ENCODE data around the gene OR10P1.

OR10P1 gene

DNA sequence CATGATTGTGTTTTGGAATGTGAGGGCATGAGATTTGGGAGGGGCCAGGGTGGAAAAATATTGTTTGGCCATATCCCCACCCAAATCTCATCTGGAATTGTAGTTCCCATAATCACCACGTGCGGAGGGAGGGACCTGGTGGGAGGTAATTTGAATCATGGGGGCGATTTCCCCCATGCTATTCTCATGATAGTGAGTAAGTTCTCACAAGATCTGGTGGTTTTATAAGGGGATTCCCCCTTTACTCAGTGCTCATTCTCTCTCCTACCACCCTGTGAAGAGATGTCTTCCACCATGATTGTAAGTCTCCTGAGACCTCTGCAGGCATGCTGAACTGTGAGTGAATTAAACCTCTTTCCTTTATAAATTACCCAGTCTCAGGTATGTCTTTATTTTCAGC, 15.7 kb downstream of the OR10P1 start:
- no peak for TF ChIP-seq CTCF (conservative IDR thresholded peaks at IDR 0.05)
- TF ChIP-seq ZFX (IDR thresholded peaks at IDR 0.05) = no peak
- no peak overlapping the region for H3K27ac ChIP-seq

DNA sequence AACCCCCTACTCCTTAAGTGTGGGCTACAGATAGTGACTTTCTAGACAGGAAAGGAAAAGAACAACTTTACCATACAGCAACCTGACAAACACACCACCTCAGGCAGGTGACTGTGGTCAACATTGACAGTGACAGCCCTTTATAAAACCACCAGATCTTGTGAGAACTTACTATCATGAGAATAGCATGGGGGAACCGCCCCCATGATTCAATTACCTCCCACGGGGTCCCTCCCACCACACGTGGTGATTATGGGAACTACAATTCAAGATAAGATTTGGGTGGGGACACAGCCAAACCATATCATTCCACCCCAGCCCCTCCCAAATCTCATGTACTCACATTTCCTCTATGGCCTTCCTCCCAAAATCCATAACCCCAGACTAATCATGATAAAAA, 16.3 kb downstream of the OR10P1 start:
- TF ChIP-seq CTCF (conservative IDR thresholded peaks at IDR 0.05) (no peak), ZFX (IDR thresholded peaks at IDR 0.05) (no peak)
- no peak overlapping the region for H3K27ac ChIP-seq

DNA sequence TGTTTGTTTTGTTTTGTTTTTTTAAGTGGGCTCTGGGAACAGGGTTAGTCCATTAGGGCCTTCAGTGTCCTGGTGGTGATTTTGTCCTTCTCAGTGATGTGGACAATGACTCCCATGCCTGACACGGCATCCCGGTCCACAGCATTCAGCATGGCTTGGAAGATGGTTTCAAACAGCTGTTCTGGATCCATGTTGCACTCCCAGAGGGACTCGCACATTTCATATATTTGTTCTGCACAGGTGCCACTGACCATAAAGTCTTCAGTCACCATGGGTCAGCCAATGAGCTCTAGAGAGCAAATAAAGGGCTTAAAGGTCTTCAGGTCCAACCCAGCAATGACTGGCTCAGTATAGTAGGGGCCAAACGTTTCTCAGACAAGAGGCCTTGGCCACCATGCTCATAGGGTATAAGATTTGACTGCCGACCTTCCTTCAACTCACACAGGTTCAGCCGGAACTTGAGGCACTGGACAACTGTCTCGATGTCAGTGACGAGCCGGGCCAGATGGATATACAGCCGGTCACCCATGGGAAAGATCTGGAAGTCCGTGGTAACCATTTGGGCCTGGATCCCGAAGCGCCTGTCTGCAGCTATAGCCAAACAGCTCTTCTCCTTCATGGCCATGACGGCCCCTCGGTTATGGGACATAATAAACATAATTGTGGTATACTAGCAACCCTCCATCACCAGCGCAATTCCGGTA, 18.0 kb downstream of the OR10P1 start:
- TF ChIP-seq CTCF (conservative IDR thresholded peaks at IDR 0.05) (no peak), ZFX (IDR thresholded peaks at IDR 0.05) (no peak)
- H3K27ac ChIP-seq = no peak overlapping the region

DNA sequence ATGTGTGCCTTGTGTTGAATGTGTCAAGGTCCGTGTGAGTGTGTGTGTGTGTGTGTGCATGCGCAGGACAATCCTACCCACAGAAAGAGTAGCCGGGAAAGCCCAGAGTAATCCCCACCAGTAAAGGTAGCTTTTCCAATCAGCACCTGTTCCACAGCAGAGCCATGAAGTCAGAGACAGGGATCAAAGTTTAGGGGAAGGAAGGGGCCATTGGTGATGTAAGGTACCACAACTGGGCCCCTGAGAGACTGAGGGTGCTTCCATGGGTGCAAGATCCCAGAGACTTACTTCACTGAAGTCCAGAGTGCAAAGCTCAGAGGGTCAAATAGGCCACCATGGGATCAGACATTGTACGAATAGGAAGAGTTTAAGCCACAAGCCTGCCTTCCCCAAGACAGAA, 20.5 kb downstream of the OR10P1 start:
- no peak for TF ChIP-seq CTCF (conservative IDR thresholded peaks at IDR 0.05)
- TF ChIP-seq ZFX (IDR thresholded peaks at IDR 0.05) = no peak

DNA sequence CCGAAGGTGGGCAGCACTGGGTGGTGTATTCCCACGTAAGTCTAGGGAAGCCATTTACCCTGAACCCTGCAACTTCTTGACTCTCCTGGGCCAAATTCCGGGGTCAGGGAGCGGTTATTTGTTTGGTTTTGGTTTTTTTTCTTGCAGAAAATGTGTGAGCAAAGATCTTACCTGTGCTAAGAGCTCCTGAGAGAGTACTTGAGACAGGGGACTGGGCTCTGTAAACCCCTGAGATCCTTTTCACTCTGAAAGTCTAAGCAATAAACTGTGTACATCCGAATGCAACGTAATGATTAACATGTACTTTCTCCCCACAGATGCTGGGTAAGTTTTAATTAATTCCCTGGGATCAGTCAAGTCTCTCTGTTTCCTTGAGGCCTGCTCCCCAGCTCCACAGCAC, 21.5 kb downstream of the OR10P1 start:
- no peak for TF ChIP-seq ZFX (IDR thresholded peaks at IDR 0.05)
- no peak for TF ChIP-seq CTCF (conservative IDR thresholded peaks at IDR 0.05)
- no peak overlapping the region for H3K27ac ChIP-seq

More for the DNA sequence above, 20.5 kb downstream of the OR10P1 start:
- H3K27ac ChIP-seq = no peak overlapping the region

DNA sequence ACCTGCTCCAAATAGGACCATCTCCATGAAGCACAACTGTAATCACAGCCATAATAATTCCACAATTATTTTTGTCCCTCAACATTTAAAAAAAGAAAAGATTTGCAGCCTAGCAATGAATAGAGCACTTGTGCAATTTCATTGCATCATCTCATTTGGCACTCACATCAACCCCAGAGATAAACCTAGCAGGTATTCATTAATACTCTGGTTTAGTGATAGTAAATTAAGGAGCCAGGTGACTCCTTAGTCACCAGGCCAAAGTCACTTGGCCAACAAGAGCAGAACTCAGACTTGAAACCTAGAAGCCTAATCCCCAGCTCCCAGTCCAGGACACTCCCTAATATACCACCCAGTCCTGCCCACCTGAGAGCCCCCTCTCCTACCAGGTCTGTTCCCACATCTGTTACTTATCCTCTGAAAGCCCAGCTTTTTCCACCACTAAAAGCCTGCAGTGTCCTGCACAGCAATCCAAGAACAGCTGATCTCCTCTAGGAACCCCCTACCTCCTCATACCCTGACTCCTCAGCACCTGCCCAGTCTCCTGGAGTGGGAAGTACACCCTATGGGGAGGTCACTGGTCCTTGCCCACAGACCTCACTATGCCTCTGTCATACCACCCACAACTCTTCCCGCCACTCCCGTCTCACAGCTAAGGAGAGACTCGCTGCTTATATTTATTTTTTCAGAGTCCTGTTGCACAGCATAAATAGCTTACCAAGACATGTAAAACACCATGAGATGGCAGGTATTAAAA, 22.1 kb downstream of the OR10P1 start:
- TF ChIP-seq ZFX (IDR thresholded peaks at IDR 0.05) = no peak
- TF ChIP-seq CTCF (conservative IDR thresholded peaks at IDR 0.05) = no peak
- H3K27ac ChIP-seq = no peak overlapping the region

Measured in C4-2B (cell line).